HG02588 (cell line): ENCODE measurements around the gene MVB12B.
"Not testable (repeated sequence)": the region's sequence is repeated elsewhere in the genome, so short reads cannot be mapped to it uniquely, and the experiment has no call there.

Experiments
- ATAC-seq: cut with Tn5 transposase; IDR thresholded peaks from one replicate; pipeline ENCODE4 v1.9.1; 2021; ENCODE audit warnings: mild to moderate bottlenecking, moderate library complexity; ENCODE audit not compliant: unreplicated experiment

The MVB12B gene

DNA sequence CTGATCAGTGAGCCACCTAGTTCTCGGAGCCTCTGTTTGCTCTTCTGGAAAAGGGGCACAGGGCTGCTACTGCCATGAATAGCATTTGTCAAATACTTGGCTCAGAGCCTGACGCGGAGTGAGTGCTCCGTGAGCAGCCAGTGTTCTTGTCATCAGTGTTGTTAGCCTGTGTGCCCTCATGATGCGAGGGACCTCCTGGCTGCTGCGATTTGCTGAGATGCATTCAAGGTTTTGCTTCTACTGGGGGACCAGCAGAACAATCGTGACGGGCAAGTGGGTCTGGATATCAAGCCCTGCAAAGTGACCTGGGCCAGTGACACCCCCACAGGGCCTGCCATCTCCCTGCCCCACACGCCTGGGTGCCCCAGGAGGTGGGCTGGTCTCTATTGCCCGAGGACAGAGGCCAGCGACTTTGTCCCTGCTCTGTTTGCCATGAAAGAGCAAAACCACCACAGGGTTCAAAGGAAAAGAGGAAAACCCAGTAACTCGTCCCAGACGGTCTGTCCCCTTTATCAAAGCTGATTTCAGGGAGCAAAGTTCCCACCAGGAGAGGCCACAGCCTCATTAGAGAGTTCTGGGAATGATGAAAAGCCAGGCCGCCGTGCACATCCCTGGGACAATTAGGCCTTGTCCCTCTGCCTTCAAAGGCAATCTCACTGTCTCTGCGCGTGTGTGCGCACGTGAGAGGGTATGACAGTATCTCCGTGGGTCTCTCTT is 200.6 kb downstream of the MVB12B start:
- ATAC-seq = no peak

DNA sequence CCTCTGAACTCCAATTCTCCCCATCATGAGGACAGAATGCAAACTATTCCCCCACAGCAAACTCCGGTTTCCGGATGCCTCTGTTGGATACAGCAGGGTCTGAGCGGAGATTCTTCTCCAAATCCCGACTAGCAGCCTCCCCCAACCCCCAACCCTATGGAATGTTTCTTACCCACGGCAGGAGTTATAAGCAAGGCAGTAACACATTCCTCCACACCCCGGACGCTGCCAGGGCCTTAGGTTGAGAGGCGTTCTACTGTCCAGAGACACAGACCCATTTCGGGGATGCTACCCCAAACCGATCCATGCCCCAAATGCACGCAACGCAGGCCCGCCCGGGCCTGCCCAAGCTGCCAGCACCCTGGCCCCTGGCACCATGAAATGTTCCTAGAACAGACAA is 201.5 kb downstream of the MVB12B start:
- ATAC-seq = no peak

DNA sequence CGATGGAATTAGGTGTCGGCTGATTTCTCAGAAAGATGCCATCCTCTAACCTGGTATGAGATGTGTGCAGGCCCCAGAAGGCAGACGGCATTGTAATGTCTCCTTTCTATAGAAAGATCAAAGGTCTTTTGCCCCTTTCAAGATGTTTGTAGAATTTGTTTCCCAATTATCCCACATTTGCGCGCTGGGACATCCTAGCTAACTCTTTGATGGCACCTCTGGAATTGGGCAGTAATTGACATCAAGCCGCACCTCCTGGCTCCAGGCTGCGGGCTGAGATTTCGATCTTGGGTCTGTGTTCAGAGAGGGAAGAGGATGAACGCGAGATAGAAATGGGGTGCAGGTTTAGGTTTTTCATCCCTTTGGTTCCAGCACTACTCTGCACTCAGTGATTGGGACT is 202.3 kb downstream of the MVB12B start:
- ATAC-seq = no peak

DNA sequence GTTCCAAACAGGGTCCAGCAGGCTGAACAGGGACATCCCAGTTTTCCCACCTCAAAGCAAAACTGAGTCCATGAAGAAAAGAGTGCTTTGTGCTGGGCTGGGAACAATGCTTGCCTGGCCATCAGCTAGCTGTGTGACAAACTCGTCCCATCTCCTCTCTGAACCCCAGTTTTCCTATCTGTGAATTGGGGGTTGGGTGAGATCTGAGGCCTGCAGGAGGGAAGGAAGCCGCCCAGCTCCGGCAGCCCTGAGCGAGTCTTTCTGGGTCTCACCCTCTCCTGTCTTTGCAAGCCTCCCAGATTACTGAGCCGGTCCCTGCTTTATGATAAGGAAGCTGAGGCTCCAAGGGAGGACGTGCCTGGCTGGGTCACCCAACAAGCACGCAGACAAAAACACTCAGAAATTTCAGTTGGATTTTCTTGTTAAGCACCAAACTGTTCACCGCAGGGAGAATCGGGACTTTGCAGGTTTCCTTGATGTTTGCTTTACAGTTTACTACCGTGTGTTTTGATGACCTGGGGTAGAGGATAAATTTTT is 204.5 kb downstream of the MVB12B start:
- no peak for ATAC-seq

DNA sequence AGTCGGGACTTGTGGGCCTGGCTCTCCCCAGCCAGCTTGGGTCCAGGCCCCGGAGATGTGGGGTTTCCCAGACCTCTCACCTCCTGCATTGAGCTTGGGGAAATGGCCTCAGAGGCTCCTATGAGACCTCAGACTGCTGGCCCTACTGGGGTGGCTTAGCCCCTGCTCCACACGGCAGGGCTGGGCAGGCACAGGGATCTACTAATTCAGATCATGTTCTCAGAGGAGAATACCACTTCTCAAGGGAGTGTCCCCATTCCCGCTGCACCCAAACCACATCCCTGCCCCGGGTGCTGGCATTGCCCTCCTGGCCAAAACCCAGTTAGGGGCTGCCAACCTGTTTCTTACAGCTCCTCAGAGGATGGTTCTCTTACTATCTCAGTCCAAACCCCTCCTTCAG is 205.0 kb downstream of the MVB12B start:
- ATAC-seq = no peak

DNA sequence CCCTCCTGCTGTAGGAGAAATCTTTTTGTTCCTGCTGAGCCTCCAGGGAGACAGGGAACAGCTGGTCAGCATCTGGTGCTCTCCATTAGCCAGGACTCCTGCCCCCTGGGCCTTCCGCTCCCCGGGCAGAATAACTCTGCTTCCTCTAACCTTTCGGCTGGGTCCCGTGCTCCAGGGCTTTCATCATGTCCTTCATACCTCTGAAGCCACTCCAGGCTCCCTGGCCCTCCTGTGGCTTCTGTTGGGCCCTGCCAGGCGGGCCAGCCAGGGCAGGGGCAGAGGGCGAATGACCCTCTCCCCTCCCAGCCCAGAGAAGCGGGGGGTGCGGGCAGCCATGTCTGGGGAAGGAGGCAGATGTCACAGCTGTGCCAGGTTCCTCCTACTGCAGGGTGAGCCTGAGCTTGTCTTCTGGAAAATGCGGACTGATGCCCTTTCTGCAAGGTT is 205.4 kb downstream of the MVB12B start:
- no peak for ATAC-seq

DNA sequence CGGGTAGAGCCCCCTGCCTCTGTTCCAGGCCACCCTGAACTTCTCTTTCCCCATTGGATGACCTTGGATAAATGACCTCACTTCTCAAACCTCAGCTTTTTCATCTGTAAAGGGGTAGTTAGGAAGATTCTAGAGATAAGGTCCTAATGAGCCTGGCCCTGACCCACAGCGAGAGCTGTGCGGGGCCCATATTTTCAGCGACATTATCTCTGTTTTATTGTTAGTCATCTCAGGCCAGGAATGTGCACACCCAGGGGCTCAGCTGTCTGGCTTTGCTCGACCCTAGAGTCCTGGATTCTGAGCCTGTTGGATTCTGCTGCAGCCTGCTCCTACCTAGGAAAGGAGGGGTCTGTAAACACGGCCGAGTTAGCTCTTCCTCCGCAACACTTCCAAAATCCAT is 205.9 kb downstream of the MVB12B start:
- no peak for ATAC-seq

DNA sequence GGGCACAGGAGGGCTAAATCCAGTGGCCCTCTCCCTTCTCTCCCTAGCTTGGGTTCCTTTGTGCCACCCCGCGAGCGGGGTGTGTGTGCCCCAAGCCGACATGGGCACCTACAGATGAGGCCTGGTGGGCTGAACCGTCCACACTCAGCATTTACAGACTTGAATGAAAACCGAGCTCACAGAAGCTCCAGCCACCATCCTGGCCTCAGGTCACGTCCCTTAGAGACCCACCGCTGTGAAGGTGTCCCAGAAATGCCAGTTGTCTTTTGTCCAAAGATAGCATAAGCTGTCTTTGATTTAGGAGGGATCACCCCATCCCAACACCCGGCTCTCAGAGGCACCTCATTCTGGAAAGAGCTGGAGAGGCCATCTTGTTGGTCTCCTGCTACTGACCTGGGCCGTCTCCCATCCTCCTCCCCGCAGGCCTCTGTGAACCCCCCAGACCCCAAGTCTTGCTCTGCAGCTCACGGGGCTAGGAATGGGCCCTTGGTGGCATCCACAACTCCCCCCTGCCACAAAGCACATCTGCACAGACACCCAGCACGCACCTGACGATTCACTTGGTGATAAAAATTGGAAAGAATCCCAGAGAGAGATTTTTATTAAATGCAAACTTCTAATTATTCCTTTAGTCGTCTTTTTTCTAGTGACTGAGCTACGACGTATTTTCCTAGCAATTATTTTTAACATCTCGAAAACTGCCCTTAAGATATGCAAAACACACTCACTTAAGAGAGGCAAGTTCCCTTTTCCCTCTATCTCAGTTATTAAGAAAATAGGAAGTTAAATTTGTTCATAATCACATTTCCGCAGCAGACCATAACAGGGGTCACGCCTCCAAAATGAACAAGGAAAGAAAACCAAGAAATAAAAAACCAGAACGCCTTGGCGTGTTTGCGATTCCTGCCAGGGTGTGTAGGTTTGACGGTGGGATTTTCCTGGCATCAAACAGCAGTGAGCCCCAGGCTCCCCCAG is 206.6 kb downstream of the MVB12B start:
- ATAC-seq = no peak

DNA sequence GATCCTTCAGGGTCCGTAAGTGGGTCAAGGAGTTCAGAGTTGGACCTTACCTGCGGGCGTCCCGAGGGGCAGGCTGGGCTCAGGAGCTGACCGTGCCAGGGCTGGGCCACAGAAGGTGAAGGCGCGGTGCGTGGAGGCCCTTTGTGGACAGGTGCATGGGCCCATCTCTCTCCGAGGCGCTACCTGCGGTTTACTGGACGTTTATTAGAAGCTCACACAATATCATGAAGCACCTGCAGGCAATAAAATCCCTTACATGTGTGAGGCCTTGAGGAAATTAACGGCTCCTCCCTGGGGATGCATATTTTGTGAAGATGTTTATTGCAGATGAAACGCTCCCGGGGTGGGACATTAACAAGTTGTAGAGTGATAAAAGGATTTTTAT is 207.3 kb downstream of the MVB12B start:
- no peak for ATAC-seq

DNA sequence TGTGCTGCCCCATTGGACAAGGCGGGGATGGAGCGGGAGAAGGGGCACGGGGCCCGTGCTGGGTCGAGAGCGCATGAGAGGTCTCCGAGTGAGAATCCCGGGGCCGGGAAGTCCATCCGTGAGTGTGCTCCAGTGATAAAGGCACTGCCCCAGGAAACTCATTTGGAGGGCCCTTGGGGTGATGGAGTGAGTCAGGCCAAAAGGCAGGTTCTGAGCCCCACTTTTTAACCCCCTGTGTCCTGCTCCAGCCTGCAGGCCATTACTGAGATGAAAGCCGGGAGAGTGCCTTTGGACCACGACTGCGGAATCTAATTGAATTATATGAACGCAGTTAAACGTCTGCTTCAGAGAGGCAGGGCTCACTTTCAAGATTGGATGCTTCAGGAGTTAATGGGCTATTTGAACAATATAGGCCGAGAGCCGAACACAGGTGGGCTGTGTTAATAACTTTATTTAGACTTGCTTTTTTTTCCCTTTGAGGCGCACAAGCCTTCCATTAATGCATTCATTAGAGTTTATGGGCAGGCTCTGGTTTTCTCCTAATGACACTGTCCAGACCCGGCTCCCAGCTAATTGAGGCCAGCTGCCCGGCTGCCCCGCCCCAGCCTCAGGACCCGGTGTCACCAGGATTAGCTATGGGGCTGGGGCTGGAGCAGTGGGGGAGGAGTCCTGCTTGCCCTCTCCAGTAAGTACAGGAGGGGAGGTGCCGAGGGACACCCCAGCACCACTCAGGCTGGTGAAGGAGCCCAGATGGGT is 208.0 kb downstream of the MVB12B start:
- no peak for ATAC-seq

DNA sequence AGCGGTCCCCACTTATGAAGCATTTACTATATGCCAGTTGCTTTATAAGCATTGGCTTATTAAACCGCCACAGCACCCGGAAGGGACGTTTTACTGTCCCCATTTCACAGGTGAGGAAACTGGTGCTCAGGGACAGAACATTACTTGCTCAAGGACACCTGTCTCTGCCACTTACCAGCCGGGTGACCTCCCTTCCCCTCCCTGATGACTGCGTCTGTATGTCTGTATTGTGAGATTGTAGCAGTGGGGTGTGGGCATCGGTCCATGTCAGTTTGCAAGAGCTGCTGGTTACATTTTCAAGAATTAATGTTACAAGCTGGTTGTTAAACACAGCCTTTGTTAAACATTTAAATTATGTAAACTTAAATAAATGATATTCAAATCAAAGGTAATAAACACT is 209.5 kb downstream of the MVB12B start:
- no peak for ATAC-seq

DNA sequence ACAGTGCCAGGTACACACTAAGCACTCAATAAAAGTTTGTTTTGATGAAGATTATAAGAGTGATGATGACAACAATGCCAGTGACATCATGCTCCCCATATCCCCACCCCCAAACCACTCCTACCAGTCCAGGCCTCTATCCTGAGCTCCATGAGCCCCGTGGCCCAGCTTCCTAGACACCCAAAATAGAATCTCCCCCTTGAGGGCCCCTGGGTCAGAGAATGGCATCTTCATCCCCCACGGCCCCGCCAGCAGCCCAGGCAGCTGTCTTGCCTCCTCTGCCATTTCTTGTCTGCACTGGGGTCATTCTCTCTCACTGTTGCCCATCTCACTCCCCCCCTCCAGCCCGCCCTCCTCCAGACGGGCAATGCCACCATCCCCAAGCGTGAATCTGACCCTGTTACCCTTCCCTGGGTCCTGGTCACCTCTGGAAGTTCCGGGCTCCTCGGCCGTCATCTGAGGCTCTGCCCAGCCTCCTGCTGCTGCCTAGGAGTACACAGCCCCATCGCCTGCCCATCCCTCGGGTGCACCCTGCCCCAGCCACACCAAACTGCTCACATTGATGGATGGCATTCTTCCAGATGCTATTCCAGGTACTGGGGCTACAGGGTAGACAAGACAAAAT is 210.3 kb downstream of the MVB12B start:
- ATAC-seq = no peak

DNA sequence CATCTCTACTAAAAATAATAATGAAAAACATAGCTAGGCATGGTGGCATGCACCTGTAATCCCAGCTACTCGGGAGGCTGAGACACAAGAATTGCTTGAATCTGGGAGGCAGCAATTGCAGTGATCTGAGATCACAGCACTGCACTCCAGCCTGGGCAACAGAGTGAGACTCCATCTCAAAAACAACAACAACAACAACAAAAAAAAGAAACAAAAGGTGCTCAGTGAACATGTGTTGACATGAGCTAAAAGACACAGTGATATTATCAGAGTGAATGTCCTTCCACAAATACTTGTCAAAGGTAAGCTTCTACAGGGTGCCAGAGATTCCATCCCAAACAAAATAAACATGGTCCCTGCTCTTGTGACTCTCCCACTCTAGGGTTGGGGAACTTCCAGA is 211.9 kb downstream of the MVB12B start:
- ATAC-seq = no peak

DNA sequence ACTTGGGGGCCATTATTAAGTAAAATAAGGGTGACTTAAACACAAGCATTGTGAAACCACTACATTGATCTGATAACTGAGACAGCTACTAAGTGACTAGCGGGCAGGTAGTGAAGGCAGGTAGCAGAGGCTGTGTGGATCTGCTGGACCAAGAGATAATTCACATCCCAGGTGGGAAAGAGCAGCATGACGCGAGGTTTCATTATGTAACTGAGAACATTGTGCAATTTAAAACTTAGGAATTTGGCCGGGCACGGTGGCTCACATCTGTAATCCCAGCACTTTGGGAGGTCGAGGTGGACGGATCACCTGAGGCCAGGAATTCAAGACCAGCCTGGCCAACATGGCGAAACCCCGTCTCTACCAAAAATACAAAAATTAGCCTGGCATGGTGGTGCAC is 213.8 kb downstream of the MVB12B start:
- ATAC-seq = not testable (repeated sequence)

DNA sequence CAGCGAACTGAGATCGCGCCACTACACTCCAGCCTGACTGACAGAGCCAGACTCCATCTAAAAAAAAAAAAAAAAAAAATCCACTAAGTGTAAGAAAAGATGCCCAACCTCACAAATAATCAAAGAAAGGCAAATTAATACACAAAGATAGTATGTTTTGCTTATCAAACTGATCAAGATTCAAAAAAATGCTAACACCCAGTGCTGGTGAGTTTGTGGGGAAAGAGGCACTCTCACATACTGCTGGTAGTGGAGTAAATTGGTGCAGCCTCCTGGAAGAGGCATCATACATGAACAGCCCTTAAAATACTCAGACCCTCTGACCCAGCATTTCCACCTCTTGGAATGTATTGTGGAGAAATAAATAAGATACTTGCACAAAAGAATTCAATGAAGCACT is 216.9 kb downstream of the MVB12B start:
- ATAC-seq = no peak

DNA sequence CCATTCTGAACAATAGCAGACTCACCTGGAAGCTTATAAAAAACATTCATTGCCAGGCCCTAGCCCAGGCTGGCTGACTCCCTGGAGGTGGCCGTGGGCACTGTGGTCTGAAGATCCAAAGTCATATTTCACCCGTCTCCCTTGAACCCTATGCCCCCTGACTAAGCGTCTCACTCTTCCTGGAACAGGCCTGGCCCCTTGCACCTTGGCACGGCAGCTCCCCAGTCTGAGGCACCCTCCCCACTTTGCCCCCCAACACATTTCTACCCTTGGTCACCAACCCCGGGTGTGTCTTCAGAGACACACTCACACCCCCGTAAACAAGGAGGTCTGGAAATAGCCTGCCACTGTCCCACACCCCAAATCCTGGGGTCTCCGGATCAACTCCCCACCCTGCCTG is 218.5 kb downstream of the MVB12B start:
- ATAC-seq = no peak

DNA sequence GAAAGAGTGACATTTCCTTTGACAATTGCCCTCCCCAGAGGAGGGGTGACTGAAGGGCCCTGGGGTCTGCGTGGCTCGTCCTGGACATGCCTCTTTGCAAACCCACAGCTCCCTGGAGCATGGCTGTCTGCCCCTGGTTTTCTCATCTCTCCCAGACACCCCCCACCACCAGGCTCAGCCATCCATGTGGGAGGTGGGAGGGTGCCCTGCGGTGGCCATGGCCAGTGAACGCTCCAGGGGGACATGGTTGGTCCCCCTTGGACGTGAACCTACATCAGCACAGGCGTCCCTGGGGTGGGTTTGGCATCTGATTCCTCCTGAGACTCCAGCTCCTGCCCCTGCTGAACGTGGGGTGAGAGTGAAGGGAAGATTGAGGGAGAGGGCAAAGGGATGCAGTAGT is 219.4 kb downstream of the MVB12B start:
- no peak for ATAC-seq

DNA sequence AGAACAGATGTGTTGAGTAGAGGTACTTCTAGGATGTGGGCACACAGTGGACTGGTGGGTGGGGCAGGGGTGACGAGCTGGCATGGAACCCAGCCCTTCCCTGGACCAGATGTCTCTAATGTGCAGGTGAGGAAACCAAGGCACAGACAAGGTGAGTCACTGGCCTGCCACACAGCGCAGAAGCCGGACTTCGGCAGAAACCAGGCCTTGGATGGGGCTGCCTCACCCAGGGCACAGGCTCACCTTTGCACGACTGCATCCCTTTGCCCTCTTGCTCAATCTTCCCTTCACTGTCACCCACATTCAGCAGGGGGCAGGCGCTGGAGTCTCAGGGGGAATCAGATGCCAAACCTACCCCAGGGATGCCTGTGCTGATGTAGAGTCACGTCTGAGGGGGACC is 221.7 kb downstream of the MVB12B start:
- ATAC-seq = no peak

DNA sequence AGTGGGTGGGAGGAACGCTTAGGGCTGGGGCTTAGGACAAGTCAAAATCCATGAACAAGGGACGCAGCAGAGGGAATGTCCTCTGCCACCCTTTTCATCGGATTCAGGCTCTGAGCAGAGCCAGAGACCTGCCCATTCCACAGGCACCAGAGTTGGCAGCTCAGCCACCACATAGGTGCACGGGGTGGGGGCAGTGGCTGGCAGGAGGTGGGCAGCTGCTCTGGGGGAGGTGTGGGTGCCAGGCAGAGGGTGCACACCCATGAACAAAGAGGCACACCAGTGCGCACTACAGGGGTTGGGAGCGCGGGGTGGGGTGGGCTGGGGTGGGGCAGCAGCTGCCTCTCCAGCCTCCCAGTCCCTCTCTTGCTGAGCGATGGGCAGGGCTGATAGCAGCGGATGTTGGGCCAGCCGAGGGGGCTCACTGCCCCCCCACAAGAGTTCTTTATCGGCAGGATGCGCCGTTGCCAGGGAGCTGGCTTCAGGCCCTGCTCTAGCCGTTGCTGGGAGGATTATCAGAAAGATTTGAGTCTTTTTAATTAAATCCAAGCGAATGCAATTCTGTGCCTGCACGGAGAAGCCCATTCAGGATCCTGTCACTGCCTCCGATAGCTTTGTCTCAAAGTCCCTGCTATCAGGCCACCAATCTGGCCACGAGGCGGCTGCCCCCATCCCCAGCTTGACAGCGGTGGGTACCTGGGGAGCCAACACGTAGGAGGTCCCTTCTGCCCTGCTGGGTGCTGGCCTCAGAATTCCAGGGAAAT is 222.8 kb downstream of the MVB12B start:
- ATAC-seq = no peak

DNA sequence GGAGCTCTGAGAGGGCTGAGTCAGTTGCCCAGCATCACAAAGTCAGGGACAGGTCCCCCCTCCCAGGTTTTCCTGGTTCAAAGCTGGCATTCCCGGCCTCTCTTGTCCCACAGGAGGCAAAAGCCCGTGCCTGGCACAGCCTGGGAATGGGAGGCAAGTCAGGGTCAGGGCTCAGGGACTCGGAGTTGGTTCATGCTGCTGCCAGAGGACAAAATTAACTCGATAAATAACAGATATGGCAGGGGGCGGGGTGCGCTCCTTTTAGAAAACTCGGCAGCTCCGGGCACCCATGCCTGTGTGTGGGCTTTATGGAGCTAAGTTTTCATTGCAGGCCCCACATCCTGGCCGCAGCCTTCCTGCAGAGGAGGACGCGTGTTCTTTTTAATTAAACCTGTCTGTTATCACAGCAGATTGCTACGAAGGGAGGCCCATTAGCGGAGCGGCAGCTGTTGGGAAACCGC is 224.3 kb downstream of the MVB12B start:
- no peak for ATAC-seq
